Measurements from ENCODE around the gene MSLN.

The MSLN gene

DNA sequence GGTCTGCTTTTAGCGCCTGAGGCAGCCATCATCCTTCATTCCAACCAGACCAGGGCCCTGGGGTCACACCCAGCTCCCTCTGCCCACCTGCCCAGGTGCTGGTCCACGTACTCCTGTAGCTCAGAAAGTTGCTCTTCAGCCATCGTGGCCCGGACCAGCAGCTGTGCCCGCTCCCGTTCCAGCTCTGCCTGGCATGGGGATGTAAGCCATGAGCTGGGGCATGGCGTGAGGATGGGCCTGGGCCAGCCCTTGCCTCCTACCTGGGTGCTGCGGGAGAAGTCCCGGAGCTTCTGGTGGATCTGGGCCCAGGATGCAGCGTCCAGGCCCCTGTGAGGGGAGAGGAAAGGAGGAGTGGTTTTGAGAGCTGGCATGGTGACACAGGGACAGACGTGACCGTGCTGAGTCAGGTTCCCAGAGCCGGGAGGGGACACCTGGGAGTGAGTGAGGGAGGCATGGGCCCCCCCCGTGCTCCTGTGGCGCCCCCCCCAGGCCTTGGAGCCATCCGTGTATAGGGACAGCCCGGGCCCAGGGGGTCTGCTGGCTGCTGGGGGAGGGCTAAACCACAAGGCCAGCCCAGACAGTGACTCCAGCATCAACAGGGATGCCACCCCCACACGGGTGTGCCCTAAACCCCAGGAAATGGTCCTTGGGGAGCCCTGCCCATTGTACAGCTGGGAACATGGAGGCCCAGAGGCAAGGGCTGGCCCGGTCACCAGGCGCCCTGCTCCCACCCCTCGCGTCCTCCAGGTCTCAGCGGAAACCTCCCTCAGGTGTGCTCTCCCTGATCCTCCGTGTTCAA is 37.5 kb upstream of the MSLN start:
- H3K4me3 ChIP-seq (ENCODE audit: low read depth, low read length): no peak overlapping the region

DNA sequence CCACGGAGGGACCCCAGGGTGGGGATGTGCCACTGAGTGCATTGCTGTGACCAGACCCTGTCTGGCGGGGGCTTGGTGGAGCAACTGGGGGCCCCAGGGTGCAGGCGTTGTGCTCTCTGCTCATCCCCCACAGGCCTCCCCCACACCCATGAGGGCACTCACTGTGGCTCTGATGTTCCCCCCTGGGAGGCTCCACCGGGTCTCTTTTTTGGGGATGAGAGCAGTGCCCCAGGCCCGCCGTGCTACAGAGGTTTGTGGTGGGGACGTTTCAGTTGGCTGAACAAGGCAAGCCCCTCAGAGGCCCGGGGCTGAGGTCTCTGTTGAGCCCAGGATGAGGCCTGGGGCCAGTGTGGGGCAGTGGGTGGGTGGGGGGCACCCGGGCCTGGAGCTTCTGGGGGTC is 36.8 kb upstream of the MSLN start:
- H3K4me3 ChIP-seq (ENCODE audit: low read depth, low read length): no peak overlapping the region

DNA sequence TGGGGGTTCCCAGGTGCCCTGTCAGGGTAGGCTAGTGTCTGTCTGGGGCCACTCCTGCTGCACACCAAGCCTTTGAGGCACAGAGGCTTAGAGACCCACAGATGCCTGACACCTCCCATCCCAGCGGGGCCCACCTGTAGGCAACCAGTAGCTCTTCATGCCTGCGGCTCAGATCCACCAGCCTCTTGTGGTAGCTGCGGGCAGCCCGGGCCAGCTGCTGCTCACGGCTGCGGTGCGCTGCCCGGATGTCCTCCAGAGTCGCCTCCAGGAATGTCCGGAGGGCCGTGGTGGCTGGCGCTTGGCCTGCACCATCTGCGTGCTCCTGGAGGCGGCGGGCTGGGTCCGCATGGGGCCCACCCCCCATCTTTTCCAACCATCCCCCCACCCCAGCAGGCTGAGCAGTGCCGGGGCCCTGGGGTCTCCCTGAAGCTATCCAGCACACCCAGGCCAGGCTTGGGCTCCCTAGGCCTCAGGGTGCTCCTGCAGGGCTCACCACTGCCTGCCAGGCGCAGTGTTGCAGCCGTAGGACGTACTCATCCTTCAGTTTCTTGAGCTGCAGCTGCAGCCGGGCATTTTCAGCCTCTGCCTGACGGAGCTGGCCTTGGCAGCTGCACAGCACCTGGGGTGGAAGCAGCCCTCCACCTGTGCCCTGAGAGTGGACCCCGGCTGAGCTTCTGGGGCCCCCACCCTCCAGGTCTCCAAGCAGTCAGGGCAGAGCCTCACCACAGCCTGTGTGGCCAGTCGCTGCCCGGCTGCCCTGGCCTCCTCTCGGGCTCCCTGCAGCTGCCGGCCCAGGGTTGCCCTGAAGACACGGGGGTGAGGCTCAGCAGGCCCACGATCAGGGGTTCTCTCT is 36.1 kb upstream of the MSLN start:
- H3K4me3 ChIP-seq (ENCODE audit: low read depth, low read length): no peak overlapping the region

DNA sequence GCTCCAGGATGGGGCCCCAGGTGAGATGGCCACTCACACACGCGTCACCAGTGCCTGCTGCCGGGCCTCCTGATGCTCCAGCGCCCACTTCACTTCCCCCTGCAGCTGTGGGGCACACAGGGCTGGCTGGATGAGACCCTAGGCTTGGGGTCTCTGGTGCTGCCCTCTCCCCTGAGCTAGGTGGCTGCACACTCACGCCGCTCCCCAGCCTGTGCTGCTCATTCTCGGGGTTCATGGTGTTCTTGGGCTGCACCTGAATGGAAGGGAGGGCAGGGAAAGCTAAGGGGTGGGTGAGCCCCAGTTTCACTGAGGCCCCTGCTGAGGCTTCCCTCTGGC is 35.5 kb upstream of the MSLN start:
- H3K4me3 ChIP-seq (ENCODE audit: low read depth, low read length): no peak overlapping the region

DNA sequence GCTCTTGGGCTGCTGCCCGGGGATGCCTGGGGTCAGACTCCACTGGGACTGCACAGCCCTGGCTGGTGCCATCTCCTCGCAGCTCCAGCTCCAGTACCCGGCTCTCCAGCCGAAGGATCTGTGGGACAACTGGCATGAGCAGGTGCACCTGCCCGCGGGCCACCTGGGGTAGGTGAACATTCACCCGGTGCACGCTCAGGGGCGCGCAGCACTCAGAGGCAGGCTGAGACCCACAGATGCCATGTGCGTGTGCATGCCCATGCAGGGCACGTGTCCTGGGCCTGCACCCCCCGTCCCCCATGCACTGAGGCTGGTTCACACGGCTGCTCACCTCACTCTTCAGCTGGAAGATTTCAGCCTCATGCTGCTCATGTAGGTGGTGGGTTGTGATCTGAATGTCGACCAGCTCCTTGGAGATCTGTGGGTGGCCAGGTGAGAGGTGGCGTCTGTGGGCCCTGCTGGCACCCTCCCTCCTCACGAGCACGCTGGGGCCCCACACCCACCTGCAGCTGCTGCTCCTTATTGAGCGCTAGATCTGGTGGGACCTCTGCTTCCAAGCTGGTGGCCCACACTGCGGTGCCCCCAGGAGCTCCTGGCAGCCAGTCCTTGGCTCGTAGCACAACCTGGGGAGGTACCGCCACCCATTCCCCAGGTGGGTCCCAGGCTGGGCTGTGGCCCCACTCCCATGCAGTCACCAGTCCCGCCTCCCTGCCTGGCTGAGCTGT is 34.9 kb upstream of the MSLN start:
- H3K4me3 ChIP-seq (ENCODE audit: low read depth, low read length): no peak overlapping the region

DNA sequence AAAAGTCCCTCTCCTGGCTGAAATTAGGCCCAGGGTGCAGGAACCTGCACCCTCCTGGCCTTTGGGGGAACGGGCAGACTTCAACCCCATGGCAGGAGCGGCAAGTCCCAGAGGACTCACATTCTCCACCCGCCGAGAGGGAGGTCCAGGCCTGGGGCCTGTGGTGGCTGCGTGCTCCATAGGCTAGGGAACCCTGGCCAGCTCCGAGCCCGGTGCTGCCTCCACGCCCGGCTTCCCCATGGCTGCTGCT is 34.4 kb upstream of the MSLN start:
- H3K4me3 ChIP-seq (ENCODE audit: low read depth, low read length): peak overlapping the region; percentile 31

DNA sequence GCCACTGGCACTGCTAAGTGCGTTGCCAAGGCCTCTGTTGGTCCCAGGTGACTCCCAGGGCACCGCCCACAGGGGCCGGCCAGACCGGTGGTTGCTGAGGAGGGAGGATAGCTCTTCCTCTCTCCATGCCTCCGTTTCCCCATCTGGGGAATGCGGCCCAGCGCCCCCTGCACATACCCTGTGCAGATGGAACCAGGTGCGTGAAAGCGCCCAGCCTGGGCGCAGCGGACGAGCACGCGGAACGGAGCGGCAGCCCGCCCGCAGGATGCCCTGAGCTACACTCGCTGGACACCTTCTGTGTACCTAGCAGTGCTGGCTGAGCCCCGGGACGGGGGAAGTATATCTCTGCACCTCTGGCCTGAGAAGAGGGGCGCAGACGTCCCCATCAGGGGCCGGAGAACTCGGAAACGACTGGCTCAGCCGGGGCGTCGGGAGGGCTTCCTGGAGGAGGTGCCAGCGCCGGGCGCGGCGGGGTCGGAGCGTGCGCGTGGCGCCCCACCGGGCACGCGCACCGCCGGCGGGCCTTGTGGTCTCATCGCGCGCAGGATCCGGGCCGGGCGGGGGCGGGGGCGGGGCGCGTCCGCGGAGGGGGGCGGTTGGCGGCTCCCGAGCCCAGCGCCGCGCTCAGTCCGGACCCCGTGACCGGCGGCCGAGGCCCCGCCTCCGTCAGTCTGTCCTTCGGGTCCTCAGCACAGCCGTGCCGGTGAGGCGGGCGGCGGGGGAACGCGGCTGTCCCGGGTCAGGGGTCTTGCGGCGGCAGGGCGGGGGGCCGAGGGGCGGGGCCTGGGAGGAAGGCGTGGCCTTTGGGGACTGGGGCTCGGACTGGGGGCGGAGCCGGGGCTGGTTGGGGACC is 33.9 kb upstream of the MSLN start, which contains the start of the genes CCDC78 and HAGHL:
TSS of gene CCDC78 (minus strand) at position 6 of the 853 bp plus-strand sequence. CDS start 76 bp downstream, outside the sequence.
TSS of gene HAGHL (plus strand) at position 669 of the 853 bp plus-strand sequence. CDS start 404 bp downstream, outside the sequence.
- H3K4me3 ChIP-seq (ENCODE audit: low read depth, low read length): peak within 1 kb of the TSS; percentile 50

DNA sequence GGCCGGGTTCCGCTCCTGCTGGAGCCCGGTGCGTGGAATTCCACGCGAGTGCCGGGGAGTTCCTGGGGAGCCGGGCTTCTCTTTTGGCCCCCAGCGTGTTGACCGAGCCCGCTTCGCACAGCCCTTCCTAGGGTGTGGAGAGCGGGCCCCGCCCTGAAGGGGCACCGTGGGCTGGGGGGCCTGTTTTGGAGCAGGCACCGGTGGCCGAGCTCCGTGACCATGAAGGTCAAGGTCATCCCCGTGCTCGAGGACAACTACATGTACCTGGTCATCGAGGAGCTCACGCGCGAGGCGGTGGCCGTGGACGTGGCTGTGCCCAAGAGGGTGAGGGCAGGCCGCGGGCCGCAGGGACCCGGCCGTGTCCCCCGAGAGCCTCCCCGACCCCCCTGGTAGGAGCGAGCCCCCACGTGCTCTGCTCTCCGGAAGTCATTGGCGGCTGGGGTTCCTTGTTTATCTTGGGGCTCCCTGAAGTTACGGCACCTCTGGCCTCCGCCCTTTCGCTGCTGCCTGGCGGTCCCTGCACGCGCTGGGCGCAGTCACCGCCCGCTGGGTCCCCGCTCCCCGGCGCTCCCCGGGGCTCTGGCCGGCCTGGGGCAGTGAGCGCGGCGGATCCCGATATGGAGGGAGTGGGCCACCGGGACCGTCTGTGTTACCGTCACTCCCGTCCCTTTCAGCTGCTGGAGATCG is 33.1 kb upstream of the MSLN start:
- peak overlapping the region; percentile 50 for H3K4me3 ChIP-seq (ENCODE audit: low read depth, low read length)

DNA sequence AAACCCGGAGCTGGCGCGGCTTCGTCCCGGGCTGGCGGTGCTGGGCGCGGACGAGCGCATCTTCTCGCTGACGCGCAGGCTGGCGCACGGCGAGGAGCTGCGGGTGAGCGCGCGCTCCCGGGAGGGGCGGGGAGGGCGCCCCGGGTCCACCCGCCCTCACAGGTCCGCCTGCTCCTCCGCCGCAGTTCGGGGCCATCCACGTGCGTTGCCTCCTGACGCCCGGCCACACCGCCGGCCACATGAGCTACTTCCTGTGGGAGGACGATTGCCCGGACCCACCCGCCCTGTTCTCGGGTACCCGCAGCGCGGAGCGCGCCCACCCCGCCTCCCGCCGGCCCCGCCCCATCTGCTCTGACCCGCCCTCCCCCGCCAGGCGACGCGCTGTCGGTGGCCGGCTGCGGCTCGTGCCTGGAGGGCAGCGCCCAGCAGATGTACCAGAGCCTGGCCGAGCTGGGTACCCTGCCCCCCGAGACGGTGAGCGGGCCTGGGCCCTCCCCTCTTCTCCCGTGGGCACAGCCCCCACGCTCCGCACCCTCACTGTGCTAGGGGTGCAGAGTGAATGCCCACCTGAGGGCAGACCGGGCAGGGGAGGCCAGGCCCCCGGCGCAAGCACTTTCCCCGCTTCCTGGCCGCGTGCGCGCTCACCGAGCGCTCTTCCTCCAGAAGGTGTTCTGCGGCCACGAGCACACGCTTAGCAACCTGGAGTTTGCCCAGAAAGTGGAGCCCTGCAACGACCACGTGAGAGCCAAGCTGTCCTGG is 32.2 kb upstream of the MSLN start:
- H3K4me3 ChIP-seq (ENCODE audit: low read depth, low read length): peak overlapping the region; percentile 45

DNA sequence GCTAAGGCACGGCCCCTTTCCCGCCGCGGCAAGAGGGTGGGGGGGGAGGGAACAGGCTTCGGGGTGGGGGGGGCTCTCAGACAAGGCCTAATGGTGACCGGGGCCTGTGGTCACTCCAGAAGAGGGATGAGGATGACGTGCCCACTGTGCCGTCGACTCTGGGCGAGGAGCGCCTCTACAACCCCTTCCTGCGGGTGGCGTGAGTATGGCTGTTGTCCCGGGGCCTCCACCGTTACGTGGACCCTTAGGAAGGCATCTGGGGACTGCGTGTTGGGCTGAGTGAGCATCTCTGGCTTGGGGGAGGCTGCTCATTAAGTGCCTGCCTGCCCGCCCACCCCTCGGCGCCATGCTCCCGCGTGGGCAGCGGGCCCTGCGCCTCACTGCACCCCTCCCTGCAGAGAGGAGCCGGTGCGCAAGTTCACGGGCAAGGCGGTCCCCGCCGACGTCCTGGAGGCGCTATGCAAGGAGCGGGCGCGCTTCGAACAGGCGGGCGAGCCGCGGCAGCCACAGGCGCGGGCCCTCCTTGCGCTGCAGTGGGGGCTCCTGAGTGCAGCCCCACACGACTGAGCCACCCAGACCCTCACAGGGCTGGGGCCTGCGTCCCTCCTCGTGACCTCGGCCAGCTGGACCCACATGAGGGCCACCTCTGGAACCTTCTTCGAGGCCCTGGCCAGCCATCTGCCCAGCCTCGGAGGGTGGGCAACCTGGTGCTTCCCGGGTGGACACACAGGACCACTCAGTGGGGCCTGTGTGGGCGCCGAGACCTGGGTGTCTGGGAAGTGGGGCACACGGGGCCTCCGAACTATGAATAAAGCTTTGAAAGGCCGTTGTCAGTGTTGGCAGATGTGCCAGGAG is 31.4 kb upstream of the MSLN start:
- peak overlapping the region; percentile 45 for H3K4me3 ChIP-seq (ENCODE audit: low read depth, low read length)

DNA sequence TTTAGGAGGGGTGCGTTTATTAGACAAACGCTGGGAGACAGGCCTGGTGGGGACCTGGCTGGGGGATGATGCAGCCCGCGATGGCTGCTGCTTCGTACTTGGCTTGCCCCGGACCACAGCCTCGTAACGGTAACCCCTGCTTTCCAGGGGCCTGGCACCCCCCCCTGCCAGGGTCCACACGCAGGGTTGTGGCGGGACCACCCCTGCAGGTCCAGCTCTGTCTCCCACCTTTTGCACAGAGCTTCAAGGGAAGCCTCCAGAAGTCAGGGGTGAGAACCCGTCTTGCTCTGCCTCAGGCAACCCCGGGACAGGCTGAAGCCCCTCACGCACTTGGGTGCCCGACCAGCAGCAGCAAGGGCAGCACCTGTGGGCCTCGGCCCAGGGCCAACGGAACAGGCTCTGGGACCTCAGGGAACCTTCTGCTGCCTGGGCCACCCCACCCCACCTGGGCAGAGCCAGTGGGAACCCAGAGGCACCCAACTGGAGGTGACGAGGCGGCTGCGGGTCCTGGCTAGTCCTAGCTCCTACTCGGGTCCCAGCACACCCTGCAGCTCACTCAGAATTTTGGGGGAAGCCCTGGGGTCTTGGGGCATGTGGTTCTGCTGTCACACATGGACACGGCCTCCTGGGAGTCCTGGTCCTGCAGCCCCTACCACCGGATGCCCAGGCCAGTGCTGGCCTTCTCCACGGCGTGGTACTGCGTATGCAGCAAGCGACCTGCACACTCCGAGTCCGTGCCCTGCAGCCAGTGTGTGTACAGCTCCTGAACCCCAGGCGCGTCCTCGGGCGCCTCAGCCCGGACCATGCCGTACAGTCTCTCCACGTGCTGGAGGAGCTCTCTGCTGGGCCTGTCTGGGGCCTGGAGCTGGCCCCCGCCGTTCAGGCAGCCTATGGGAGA is 30.5 kb upstream of the MSLN start:
- H3K4me3 ChIP-seq (ENCODE audit: low read depth, low read length): no peak overlapping the region

DNA sequence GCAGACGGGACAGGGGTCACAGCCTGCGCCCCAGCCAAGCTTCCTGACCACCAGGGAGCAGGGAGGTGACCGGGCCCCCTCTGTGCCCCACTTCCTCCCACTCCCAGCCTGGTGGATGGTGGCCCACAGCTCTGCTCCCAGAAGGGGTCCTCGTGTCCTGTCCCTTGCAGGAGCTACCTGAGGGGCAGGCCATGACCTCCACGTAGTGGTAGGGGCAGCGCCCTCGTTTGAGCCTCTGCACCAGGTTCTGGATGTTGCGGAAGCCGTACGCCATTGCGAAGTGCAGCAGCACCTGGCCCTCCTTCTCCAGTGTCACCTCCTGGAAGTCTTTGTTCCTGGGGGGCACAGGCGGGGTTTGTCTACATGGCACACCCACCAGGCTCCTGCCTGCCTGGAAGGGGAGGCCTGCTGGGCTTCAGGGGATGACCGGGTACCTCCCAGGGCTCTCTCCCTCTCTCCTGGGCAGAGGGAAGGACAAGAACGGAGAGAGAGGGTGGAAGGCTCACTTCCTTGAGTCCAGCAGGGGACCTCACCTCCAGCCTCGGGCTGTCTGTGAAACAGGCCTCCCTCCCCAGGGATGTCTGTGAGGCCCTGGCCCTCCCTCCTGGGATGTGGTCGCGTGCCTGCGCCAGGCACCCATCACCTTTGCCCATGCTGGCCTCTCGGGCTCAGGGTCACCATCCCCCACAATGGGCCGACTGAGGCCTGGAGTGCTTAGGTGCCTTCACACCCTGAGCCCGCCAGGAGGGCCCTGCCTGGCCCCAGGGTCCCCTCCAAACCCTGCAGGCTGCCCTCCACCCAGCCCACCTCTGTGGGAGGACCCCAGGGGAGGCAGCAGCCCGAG is 29.6 kb upstream of the MSLN start:
- no peak overlapping the region for H3K4me3 ChIP-seq (ENCODE audit: low read depth, low read length)

DNA sequence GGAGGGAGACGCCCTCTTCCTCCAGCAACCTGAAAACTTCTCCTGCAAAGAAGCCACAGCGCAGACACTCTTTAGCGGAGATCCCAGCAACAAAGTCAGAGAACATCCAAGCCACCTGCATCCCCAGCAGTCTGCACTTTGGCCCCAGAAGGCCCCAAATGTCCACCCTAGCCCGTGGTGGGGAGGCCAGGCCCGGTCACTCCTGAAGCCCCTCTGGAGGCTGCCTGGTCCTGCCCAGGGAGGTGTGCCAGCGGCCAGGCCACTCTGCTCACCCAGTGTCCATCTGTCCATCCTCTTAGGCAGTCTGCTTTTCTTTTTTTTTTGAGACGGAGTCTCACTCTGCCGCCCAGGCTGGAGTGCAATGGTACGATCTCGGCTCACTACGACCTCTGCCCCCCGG is 28.2 kb upstream of the MSLN start:
- H3K4me3 ChIP-seq (ENCODE audit: low read depth, low read length): no peak overlapping the region

DNA sequence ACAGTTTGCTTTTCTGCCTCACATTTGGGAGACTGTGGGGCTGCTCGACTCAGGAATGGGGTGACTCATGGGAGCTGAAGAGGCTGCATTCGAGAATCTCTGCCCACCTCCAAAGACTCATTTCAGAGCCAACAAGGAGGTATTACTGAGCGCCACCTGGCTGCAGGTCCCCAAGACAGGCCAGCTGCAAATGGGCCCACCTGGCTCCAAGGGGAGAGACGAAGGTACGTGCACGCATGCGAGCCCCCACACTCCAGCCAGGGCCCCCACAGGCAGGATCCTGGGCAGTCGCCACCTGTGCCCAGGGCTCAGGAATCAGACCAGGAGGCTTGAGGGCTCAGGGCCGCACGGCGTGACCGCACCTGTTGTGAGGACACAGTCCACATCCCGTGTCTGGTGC is 27.6 kb upstream of the MSLN start:
- no peak overlapping the region for H3K4me3 ChIP-seq (ENCODE audit: low read depth, low read length)

DNA sequence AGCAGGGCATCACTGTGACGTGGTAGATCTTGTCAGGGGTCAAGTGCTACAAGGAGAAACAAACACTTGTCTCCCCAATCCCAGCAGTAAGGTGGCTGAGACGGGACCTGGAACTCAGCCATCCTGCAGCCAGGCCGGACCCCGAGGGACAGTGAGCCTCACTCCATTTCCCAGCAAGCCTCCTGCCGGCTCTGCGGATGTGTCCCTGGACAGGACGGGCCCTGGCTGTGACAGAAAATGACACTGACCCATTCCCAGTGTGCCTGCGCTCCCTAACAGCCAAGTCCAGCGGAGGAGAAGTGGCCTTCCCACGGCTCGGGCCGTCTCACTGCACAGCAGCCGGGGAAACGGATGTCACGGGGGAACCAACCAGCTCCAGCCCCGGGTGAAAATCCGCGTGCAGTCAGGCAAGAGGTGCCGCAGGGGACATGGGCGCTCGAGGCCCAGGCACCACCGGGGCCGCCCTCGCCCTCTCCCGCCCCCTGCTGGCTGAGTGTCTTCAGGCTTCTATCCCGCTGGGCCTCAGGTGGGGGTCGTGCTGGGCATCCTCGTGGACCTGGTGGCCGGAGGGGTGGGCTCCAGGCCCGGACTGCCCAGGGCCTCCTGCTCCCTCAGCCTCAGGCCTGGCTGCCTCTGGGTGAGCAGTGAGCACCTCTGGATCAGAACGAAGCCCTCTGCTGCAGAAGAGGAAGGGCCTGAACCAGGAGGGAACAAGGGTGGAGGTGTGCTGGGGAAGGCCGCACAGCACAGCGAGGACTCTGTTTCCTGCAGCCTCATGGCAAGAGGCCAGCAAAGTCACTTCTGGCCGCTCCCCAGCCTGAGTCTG is 26.9 kb upstream of the MSLN start:
- H3K4me3 ChIP-seq (ENCODE audit: low read depth, low read length): no peak overlapping the region

All from iPS-11a (cell line).